Mucosa of descending colon (tissue), 3 donors: ENCODE measurements around the gene TLE3. TPM values are rescaled to one million over a fixed set of nuclear protein-coding genes. Genes with fewer than 3 reads are reported as not detected.
A peak's percentile ranks its signal among the peaks of the same experiment; 100 is the strongest.

Source experiments
- ATAC-seq: fragments of 200-7000 bp; cut with Tn5 transposase; one replicate; pipeline ENCODE4 v1.9.1; 2020; ENCODE audit warnings: mild to moderate bottlenecking, moderate library complexity
- DNase-seq, 3 donors: peaks; one replicate each; pipeline ENCODE4 v3.0.0-alpha.2; 2020
- H3K36me3 ChIP-seq: fragments of 200-600 bp; one replicate; pipeline ENCODE4 v1.8.0; 2021; ENCODE audit warnings: low read depth, mild to moderate bottlenecking
- H3K4me1 ChIP-seq: fragments of 200-600 bp; one replicate; pipeline ENCODE4 v1.8.0; 2021; ENCODE audit warnings: low read depth, mild to moderate bottlenecking
- H3K4me3 ChIP-seq: fragments of 200-600 bp; one replicate; pipeline ENCODE4 v1.8.0; 2021; ENCODE audit warnings: mild to moderate bottlenecking
- H3K9me3 ChIP-seq: fragments of 200-600 bp; one replicate; pipeline ENCODE4 v1.8.0; 2021; ENCODE audit warnings: mild to moderate bottlenecking
- intact Hi-C, 2 donors: fragments of 100-400 bp; cut with DNase I in 1 of 2; cut with micrococcal nuclease in 1 of 2; formaldehyde crosslinking; loops; one replicate each; pipeline versions ENCODE4 v1.11.0 to v1.11.1; 2022; cut with DNase I, micrococcal nuclease
- total RNA-seq, 3 donors: library from RNA; stranded (reverse); fragmentation: NEBNext Ultra II Directional in 2 of 3; extraction: Animal tissue kit (Norgen Biotek cat#: 25700) in 2 of 3; gene quantifications; one replicate each; pipeline versions ENCODE4 v1.2.1 to v1.2.4, GENCODE V29; 2021 to 2023
- TF ChIP-seq, protein P1 (sequence below): fragments of 200-600 bp; IDR thresholded peaks from one replicate; pipeline ENCODE4 v1.8.0; 2022; ENCODE audit warnings: antibody characterized with exemption, mild to moderate bottlenecking
- donor health status: DM: no; HTN: no; CAD: no; lungs with moderate emphysema.
- donor health status: DM: no; HTN: no; CAD: no.
- donor health status: DM: no; HTN: yes; CAD: no.

Gene TLE3
- total RNA-seq, 3 donors from 2014 or later = 77.6 to 123 (median 103) TPM

DNA sequence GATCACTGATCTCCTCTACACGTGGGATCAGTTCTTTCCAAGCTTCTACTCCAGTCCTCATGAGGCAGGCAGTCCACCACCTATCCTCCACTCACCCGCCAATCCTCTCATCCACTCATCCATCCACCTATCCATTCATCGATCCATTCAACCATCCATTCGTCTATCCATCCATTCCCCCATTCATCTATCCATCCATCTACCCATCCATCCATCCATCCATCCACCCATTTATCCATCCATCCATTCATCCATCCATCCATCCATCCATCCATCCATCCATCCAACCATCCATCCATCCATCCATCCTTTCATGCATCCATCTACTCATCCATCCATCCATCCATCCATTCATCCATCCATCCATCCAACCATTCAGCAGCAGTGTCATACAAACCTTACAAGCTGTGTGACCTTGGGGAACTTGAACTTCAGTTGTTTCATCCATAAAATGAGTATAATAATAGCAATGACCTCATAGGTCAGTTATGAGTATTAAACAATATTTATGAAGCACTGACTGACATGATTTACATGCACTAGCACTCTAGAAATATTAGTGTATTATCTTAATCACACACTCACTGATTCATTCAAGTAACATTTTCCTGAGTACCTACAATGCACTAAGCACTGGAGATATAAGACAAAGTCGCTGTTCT, 55.0 kb downstream of the TLE3 start:
- Histone ChIP-seq H3K4me3 (no peak overlapping the region), H3K36me3 (no peaks in the 10 kb centered on the region), H3K4me1 (no peaks in the 10 kb centered on the region), H3K9me3 (no peaks in the 10 kb centered on the region)
- intact Hi-C loops = no loop called here
- DNase-seq (no peak), ATAC-seq (no peak)
- TF ChIP-seq, protein P1, sequence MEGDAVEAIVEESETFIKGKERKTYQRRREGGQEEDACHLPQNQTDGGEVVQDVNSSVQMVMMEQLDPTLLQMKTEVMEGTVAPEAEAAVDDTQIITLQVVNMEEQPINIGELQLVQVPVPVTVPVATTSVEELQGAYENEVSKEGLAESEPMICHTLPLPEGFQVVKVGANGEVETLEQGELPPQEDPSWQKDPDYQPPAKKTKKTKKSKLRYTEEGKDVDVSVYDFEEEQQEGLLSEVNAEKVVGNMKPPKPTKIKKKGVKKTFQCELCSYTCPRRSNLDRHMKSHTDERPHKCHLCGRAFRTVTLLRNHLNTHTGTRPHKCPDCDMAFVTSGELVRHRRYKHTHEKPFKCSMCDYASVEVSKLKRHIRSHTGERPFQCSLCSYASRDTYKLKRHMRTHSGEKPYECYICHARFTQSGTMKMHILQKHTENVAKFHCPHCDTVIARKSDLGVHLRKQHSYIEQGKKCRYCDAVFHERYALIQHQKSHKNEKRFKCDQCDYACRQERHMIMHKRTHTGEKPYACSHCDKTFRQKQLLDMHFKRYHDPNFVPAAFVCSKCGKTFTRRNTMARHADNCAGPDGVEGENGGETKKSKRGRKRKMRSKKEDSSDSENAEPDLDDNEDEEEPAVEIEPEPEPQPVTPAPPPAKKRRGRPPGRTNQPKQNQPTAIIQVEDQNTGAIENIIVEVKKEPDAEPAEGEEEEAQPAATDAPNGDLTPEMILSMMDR = no peak

DNA sequence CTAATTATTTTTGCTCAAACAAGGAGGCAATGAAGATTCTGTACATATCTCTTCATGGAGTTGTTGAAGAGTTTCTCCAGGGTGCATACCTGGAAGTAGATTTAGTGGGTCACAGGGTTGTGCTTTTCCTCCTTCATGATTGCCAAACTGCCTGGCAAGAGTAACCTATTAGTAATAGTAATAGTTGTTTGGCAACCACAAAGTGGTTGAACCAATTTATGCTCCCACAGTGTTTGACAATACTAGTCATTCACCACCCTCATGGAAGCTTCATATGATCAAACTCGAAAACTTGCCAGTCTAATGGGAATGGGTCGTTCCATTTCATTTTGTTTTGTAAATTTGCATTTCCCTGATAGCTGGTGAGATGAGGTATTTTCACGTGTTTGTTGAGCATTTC, 57.8 kb downstream of the TLE3 start:
- no peak overlapping the region for H3K4me3 ChIP-seq
- intact Hi-C loops = no loop called here
- no peaks in the 10 kb centered on the region for H3K36me3 ChIP-seq
- ATAC-seq (no peak), DNase-seq (no peak)
- H3K4me1 ChIP-seq = no peaks in the 10 kb centered on the region
- H3K9me3 ChIP-seq = no peaks in the 10 kb centered on the region
- TF ChIP-seq, protein P1 = no peak

DNA sequence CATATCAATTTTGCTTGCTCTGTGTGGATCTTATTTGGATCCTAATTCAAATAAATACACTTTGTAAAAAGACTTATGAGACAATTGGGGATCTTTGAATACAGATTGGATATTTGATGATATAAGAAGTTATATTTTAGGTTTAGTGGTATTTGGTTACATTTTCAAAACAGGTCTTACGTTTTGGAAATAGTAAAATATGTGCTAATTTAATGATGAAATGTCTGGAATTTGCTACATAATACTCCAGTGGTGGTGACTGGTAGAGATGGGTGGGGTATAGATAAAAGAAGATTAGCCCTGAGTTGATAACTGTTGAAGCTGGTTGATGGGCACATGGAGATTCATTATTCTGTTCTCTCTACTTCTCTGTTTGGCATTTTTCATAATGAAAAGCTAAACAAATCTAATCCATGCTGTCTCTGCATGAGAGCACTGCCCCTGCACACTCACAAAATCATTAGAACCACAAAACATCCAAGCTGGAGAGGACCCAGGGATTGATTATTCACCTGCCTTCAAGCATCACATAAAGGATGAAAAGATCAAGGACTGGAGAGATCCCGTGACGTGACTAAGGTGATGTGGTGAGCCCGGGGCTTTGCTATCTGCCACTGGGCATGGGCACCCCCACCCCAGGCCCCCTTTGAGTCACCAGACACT, 58.9 kb downstream of the TLE3 start:
- H3K36me3 ChIP-seq = no peaks in the 10 kb centered on the region
- ATAC-seq = no peak
- DNase-seq = no peak
- no peaks in the 10 kb centered on the region for H3K9me3 ChIP-seq
- TF ChIP-seq, protein P1 = no peak
- no peak overlapping the region for H3K4me3 ChIP-seq
- intact Hi-C loops = no loop called here
- H3K4me1 ChIP-seq = no peaks in the 10 kb centered on the region

DNA sequence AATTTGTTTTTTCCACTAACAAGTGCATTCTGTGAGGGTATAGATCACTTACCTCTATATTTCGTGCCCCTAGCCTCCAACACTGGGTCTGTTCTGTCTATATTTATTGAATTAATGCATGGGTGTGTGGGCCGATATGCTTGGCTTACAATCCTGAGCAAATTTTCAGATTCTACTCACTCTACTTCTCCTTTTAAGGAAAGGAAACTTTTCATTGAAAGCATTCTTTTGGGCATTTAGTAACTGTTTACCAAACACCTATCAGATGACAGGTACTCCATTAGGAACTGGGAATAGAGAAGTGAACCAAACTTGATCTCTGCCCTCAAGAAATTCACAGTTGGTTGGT, 60.5 kb downstream of the TLE3 start:
- no peaks in the 10 kb centered on the region for H3K9me3 ChIP-seq
- no peaks in the 10 kb centered on the region for H3K36me3 ChIP-seq
- no peak for DNase-seq
- no peaks in the 10 kb centered on the region for H3K4me1 ChIP-seq
- no peak overlapping the region for H3K4me3 ChIP-seq
- intact Hi-C loops = no loop called here
- TF ChIP-seq, protein P1 = no peak
- no peak for ATAC-seq

DNA sequence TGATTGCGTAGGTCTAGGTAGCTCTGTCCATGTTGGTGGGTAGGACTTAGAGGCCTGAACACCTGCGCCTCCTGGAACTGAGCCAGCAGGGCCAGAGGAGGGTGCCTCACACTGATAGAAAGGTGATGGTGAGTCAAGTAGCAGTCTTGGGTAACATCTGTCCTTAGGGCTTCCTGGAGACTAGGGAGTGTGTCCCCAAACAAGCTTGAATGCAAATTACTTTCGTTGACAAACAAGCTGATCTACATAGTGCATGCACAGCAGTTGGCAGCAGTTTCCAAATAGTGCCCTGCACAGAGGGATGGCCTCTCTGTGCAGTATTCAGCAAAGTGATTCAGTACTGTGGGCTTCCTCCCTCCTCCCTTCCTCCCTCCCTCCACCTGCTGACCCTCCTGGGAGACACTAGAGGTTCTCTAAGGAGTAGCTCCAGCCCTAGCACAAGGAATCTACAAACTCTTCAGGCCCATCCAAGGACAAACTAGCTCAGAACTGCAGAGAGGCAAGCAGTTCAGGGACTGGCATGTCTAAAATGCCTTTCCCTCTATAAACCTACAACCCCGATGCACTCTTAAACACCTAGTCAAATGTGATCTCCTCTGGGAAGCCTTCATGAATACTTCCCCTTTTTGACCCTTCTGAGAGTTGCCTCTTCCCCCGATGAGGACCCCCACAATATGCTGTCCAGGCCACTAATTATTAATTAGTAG, 61.0 kb downstream of the TLE3 start:
- no peaks in the 10 kb centered on the region for H3K36me3 ChIP-seq
- DNase-seq (peak in 2 of 3 donors; percentile 41 to 75), ATAC-seq (peak; percentile 82)
- no peak overlapping the region for H3K4me3 ChIP-seq
- H3K4me1 ChIP-seq = no peaks in the 10 kb centered on the region
- intact Hi-C loops = no loop called here
- H3K9me3 ChIP-seq = no peaks in the 10 kb centered on the region
- TF ChIP-seq, protein P1 = no peak
